Astrocyte of the cerebellum (primary cell): ENCODE data around the gene GLI2.

Source experiments
- DNase-seq: peaks from one replicate; pipeline ENCODE4 v3.0.0-alpha.2; 2011; ENCODE audit warnings: low read depth
- H3K4me3 ChIP-seq: 2 replicates; pipeline ENCODE4 v1.5.1; 2011; ENCODE audit warnings: mild to moderate bottlenecking, low read depth, low read length, moderate library complexity
- CTCF ChIP-seq: IDR thresholded peaks from 2 replicates; pipeline ENCODE4 v1.5.1; 2012; ENCODE audit warnings: low read length, low read depth, moderate library complexity, mild to moderate bottlenecking; ENCODE audit errors: missing control alignments
- in situ Hi-C: cut with HindIII; loops from 2 replicates; pipeline ENCODE4 v1.10.0; 2017; ENCODE audit warnings: low sequenced_read_pairs

The GLI2 gene

GRCh38 chr2:120708944-120709607, 26.6 kb upstream of the GLI2 start:
- TF ChIP-seq CTCF = no peak
- in situ Hi-C loops = no loop called here
- DNase-seq = no peak
- H3K4me3 ChIP-seq = no peak overlapping the region

- in situ Hi-C loops = no loop called here
- DNase-seq = no peak
- TF ChIP-seq CTCF = no peak
- no peak overlapping the region for H3K4me3 ChIP-seq
Observed at GRCh38 chr2:120709608-120710041, 26.0 kb upstream of the GLI2 start.

DNA sequence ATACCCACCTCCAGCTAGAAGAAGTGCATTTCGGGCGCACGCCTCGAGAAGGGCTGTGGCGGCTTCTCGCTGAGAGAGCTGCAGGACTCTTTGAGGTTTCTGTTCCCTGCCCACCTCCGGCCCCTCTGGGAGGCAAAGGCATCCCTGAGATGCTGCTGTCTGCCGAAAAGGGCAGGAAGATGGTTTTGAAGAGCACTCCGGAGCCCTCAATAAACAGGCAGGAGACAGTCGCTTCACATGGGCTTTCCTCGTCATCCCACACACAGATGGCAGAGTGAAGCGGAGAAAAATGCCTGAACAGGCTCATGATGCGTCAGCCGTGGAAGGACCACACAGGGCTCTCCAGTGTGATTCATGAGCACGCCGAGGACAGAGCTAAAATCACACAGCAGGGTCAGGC, 25.4 kb upstream of the GLI2 start:
- peak; percentile 9 for DNase-seq
- in situ Hi-C loops = no loop called here
- H3K4me3 ChIP-seq = no peak overlapping the region
- TF ChIP-seq CTCF = no peak

GRCh38 chr2:120711694-120712093, 24.0 kb upstream of the GLI2 start:
- DNase-seq = no peak
- TF ChIP-seq CTCF = no peak
- H3K4me3 ChIP-seq = no peak overlapping the region
- in situ Hi-C loops = no loop called here

- no peak for TF ChIP-seq CTCF
- in situ Hi-C loops = no loop called here
- no peak overlapping the region for H3K4me3 ChIP-seq
- no peak for DNase-seq
Observed at GRCh38 chr2:120712180-120712681, 23.4 kb upstream of the GLI2 start.

DNA sequence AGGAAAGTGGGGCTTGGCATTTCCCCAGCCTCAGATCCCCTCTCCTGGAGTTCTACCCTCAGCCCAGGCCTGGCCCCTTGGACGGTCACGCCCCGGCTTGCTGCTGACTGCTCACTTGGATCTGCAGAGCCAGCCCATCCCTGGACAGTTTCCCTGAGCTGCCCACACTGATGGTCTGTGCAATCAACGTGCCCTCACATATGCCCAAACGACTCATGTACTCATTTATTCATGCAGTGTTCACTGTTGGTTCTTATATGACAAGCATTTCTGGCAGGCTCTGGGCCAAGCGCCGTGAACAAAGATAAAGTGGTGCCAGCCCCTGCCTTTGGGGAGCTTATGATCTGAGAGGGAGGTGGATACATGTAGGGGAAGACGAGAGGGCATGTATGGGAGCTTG, 20.3 kb upstream of the GLI2 start:
- TF ChIP-seq CTCF = no peak
- DNase-seq = no peak
- no peak overlapping the region for H3K4me3 ChIP-seq
- in situ Hi-C loops = no loop called here
